D341Med (cell line): ENCODE data around the gene HMX2.
"Not testable (repeated sequence)": the region's sequence is repeated elsewhere in the genome, so short reads cannot be mapped to it uniquely, and the experiment has no call there.

Experiments
- DNase-seq: peaks from one replicate; pipeline ENCODE4 v3.0.0; 2012; ENCODE audit warnings: low spot score

Gene HMX2

GRCh38 chr10:123153486-123154091 is 5.7 kb downstream of the HMX2 start:
- no peak for DNase-seq

- DNase-seq, result peak; percentile 88
These were observed 6.3 kb downstream of the HMX2 start, which contains the start of gene BUB3 for GRCh38 chr10:123154092-123154710. BUB3 (plus strand) TSS chr10:123154402; CDS start chr10:123154918, 516 bp downstream.

DNA sequence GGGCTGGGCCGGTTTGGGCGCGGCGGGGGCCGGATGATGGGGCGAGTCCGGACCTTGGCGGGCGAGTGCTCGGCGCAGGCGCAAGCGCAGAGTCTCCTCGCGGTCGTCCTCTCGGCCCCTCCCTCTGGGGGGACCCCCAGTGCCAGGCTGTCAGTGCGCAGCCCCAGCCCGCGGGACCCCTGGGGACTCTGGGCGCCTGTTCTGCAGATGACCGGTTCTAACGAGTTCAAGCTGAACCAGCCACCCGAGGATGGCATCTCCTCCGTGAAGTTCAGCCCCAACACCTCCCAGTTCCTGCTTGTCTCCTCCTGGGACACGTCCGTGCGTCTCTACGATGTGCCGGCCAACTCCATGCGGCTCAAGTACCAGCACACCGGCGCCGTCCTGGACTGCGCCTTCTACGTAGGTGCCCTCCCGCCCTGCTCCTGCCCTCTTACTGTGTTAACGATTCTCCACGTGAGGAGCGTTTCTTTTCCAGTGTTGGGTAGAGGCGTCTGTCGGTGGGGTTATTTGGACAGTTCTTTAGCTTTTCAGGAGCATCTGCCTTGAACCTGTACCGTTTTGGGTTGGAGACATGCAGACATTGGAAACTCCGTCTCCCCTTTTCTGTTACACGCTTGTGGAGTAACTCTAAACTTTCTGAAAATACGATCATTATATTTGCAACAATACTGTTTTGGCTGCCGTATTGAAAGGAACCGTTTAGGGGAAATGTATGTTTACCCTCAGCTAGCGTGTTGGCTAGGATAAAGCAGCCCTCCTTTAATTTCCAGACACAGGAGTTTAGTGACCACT is 7.0 kb downstream of the HMX2 start:
- peak; percentile 74 for DNase-seq

GRCh38 chr10:123156078-123156477 is 8.1 kb downstream of the HMX2 start:
- DNase-seq, result no peak

DNA sequence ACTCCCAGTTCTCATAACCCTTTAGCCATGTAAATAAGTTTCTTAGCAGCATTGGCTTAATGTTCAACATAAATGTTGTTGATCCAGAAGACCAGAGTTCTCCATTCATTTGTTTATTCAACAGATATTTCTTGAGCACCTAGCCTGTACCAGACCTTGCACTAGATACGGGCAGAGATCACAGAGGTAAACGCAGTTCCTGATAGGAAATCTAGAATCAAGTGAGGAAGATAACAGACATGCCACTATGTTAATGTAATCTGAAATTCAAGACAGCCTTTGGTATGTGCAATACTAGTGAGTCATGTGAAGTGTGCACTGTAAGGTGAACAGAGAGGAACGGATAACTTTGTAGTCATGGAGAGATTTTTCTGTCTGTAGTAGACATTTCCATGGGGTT is 9.3 kb downstream of the HMX2 start:
- no peak for DNase-seq

DNA sequence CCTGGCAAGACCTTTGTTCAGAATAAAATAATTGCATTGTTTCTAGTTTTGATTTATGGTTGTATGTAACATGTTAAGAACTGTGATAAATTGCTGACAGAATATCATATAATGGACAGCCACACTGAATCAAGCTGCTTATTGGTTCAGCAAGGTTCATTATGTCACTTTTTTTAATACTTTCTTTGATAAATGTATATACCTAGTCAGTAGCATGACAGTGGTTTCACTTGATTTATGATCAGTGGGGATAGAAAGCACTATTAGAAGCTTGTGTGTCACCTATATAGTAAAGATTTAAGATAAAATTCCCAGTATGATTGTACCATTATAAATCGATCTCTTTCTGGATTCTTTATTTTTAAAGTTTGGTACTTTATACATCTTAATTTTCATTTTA is 10.7 kb downstream of the HMX2 start:
- DNase-seq, result no peak

GRCh38 chr10:123160311-123160980 is 12.5 kb downstream of the HMX2 start:
- DNase-seq, result no peak

- DNase-seq, result no peak
These were observed 16.4 kb downstream of the HMX2 start for GRCh38 chr10:123164319-123164718.

DNA sequence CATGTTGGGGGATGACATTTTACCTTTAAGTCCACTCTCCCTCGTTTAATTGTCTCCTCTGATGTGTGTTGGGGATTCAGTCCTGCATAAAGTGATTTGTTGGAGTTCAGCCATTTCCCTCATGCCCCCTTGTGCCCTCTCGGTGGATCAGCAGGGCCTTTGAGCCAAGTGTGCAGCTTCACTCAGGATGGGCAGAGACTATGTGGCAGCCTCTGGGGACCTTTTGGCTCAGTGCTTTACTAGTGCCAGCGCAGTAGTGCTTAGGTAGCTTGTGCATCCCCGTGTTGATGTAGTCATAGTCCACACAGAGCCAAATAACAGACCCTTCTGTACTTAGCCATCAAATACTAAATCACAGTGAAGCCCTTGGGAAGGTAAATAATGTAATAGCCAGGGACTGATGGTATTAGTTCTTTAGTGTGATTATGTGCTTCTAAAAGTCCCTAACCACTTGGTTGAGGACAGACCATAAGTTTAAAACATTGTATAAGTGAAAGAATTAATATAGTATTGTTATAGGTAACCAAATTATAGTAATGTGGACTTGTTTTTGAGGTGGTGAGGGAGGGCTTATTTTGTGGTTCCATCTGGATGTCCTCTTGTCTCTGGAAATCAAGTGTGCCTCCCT is 17.6 kb downstream of the HMX2 start:
- peak; percentile 52 for DNase-seq

GRCh38 chr10:123166618-123167017 is 18.7 kb downstream of the HMX2 start:
- no peak for DNase-seq

DNA sequence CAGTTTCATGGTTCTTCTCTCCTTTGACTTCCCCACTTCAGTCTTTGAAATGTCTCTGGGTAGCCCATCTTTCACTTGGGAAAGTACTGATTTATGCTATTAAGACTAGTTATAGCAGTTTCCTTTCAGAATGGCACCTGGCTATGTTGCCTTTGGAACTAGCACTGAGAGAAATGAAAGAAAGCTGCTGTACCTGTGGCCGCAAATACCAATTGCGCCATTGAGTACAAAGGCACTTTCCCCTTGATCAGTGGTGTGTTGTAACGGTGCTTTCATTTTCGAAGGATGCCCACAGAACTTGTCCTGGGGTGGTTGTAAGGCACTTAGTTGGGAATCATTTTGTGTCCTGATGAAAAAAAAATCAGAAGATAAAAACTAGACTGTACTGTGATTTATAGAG is 23.0 kb downstream of the HMX2 start:
- no peak for DNase-seq

GRCh38 chr10:123171616-123172015 is 23.7 kb downstream of the HMX2 start:
- not testable (repeated sequence) for DNase-seq

DNA sequence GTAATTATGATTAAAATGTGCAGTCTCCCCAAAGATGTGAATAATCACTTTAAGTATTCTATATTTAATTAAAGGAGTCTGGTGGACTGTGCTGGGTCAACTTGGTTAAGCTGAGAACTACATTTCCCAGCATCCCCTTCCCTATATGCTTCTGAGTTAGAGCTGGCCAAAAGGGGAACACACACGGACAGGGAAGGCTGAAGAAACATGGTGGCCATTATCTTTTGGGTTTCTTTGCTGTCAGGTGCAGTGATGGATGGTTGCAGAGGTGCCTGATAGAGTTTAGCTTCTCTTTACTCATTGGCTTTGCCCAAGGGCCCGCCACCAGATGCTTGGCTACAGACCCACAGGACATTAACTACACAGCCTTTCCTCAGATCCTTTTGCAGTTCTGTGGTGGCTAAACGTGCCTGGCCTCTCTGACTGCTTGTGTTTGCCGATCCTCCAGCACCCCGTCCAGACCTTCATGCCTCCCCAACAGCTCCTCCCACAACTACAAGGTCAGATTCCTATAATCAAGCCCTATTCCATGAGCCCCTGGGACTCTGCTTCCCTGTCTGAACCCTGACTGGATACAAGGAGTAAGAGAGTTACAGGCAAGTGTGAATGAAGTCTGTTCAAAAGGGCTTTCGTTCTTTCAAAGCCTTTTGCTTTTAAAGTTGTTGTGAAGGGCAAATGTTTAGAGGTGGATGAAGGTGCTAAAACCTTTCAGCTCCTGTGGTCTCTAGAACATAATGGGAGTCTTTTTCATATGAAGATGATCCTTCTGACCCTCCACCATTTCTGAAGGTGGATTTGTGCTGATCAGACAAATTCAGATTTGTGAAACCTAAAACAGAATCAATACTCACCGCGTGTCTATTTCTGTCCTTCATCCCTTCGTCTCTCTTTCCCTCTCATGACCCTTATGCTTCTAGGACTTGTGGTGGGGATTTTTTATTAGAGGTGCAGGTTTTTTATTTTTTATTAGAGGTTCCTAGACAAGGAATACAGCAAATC is 27.8 kb downstream of the HMX2 start:
- no peak for DNase-seq

DNA sequence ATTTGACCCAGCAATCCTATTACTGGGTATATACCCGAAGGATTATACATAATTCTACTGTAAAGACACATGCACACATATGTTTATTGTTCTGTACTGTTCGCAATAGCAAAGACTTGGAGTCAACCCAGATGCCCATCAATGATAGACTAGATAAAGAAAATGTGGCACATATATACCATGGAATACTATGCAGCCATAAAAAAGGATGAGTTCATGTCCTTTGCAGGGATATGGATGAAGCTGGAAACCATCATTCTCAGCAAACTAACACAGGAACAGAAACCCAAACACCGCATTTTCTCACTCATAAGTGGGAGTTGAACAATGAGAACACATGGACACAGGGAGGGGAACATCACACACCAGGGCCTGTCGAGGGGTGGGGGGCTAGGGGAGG is 30.5 kb downstream of the HMX2 start:
- not testable (repeated sequence) for DNase-seq

GRCh38 chr10:123180101-123181090 is 32.5 kb downstream of the HMX2 start:
- no peak for DNase-seq

DNA sequence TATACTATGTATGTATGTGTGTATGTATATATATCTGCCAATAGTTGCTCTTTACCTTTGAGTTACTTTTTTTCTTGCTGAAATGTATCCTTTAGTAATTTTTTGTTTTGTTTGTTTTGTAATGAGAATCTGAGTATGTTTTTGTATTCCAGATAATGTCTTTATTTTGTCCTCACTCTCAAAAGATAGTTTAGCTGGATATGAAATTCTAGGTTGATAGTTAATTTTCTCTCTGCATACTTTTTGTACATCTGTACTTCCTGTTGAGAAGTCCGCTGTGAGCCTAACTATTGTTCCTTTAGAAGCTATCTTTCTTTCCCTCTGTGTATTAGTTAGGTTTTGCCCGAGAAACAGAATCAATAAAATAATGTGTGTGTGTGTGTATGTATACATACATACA is 35.8 kb downstream of the HMX2 start:
- no peak for DNase-seq

DNA sequence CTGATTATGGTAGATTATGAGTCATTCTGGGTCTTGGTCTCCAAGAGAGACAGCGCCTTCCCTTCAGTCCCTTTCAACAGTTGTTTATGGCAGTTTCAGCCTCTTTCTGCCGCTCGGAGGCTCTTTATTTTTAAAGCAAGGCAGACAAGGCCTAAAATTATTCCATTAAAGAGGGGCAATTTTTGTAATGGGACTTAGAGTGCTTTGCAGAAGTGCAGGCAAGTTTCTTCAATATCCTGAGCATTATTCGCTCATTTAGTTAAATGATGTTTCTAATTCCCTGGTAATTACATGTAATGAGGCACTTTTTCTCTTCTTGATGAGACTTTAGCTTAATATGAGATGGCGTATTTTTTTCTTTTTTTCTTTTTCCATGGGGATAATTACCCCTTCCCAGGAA is 39.8 kb downstream of the HMX2 start:
- no peak for DNase-seq

DNA sequence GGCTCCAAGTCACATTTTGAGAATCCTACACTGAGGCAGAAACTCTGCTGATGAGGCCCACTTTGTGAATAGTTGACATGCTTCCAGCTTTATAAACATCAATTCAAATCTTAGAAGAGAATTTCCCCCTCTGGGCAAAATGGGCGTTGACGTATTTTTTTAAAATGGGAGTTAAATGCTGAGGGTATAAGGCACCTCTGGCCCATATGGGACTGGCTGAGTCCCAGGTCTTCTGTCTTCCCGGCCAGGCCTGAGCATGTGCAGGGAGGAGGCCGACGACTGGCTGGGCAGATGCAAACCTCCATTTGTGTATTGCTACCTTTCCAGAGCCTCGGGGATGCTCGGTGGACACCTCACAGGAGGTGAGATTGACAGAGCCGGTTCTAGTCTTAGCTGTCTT is 44.0 kb downstream of the HMX2 start:
- no peak for DNase-seq

DNA sequence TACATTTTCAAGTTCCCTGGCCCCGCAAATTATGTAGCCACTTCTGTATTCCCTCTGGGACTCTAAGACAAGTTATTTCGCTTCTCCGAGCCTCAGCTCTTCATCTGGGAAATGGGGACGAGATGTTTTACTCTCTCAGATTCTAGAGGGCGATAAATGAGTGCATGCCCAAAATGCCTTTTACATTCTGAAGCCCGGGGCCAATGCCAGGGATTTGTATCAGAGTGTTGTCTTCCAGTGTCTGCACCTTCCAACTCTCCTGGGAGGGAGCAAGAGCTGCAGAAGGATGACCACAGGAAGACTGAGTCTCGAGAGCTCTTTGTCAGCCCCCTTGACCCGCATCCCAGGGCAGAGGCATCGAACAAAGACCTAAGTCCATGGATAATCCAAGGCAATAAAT is 46.1 kb downstream of the HMX2 start:
- no peak for DNase-seq
